IMR-90 (cell line): ENCODE data around the gene ZNRD2.
"Not testable (repeated sequence)": the region's sequence is repeated elsewhere in the genome, so short reads cannot be mapped to it uniquely, and the experiment has no call there.

ENCODE experiments used
- POLR2A ChIP-seq: IDR thresholded peaks from 2 replicates; pipeline ENCODE4 v1.6.1; 2012; ENCODE audit warnings: mild to moderate bottlenecking, low read depth, low read length
- RAD21 ChIP-seq: IDR thresholded peaks from 2 replicates; pipeline ENCODE4 v1.6.1; 2012; ENCODE audit warnings: low read length, improper control_type of control experiment
- USF2 ChIP-seq: fragments of 150-350 bp; IDR thresholded peaks from 2 replicates; pipeline ENCODE4 v1.6.1; 2017; ENCODE audit warnings: mild to moderate bottlenecking, antibody characterized with exemption, low read length, low read depth

- not testable (repeated sequence) for TF ChIP-seq POLR2A, RAD21, USF2
Observed at GRCh38 chr11:65522718-65523630, 47.3 kb upstream of the ZNRD2 start.
